K562 (cell line): ENCODE results near the gene PDZK1IP1. TPM values are rescaled to one million over a fixed set of nuclear protein-coding genes. Genes with fewer than 3 reads are reported as not detected.
A peak's percentile ranks its signal among the peaks of the same experiment; 100 is the strongest.

Source experiments
- ATAC-seq: fragments of 200-7000 bp; cut with Tn5 transposase; 3 replicates; pipeline ENCODE4 v1.9.1; 2020; ENCODE audit warnings: moderate library complexity
- BruUV-seq: library from RNA; stranded (reverse); fragments of 400-500 nt; replicated peaks from 2 replicates; lab custom pipeline; 2021; lab: Mats Ljungman, UMichigan
- CTCF ChIA-PET: fragments of 300-600 bp; formaldehyde crosslinking; extraction: SDS; loops from one replicate; lab custom pipeline; 2021; ENCODE audit warnings: low intra/inter-chr PET ratio; lab: Yijun Ruan, JAX
- POLR2A ChIA-PET: fragments of 300-600, 350-650 bp; sonication (Branson Sonifier 250); formaldehyde crosslinking; extraction: SDS; loops from one replicate; lab custom pipeline; 2021; ENCODE audit warnings: antibody characterized with exemption, inconsistent platforms; lab: Yijun Ruan, JAX
- DNase-seq, 4 experiments: peaks; one replicate each; pipeline versions ENCODE4 v3.0.0 to v3.0.0-alpha.2; 2011 to 2018; ENCODE audit warnings: low spot score in 3 of 4, mixed read lengths in 3 of 4; ENCODE audit errors: extremely low read depth in 1 of 4
- FAIRE-seq: peaks from 2 replicates; lab custom pipeline; 2011; peaks lifted over from hg19 to GRCh38; lab: Jason Lieb, UNC
- H2AFZ ChIP-seq: 2 replicates; pipeline ENCODE4 v1.6.0; 2011; ENCODE audit warnings: low read depth, low read length, control low read depth, inconsistent platforms
- H3K27ac ChIP-seq: fragments of 200-600 bp; 3 replicates; pipeline ENCODE4 v1.8.0; 2011; ENCODE audit warnings: low read depth, mild to moderate bottlenecking, control low read depth, inconsistent platforms, low read length, moderate library complexity, mixed read lengths; ENCODE audit errors: extremely low read depth
- H3K27me3 ChIP-seq, 2 experiments: fragments of 300-600 bp in 1 of 2; 2 replicates in 1 of 2; 3 replicates in 1 of 2; pipeline versions ENCODE4 v1.6.0 to v1.8.0; 2011; ENCODE audit warnings: inconsistent platforms in 2 of 2, low read length in 2 of 2, mild to moderate bottlenecking in 1 of 2, mixed read lengths in 1 of 2, moderate library complexity in 1 of 2; ENCODE audit not compliant: control insufficient read depth in 2 of 2, insufficient read depth in 2 of 2
- H3K36me3 ChIP-seq: fragments of 300-600 bp; 3 replicates; pipeline ENCODE4 v1.8.0; 2011; ENCODE audit warnings: mild to moderate bottlenecking, low read length, inconsistent platforms; ENCODE audit not compliant: control insufficient read depth, insufficient read depth
- H3K4me1 ChIP-seq, 2 experiments: fragments of 200-600 bp in 1 of 2; replicated peaks in 1 of 2; 2 replicates in 1 of 2; 3 replicates in 1 of 2; pipeline versions ENCODE4 v1.5.1 to v1.8.0; 2011; ENCODE audit warnings: inconsistent platforms in 2 of 2, low read length in 2 of 2, mild to moderate bottlenecking in 1 of 2, mixed read lengths in 1 of 2, moderate library complexity in 1 of 2; ENCODE audit not compliant: control insufficient read depth in 2 of 2, insufficient read depth in 2 of 2
- H3K4me2 ChIP-seq: 2 replicates; pipeline ENCODE4 v1.6.1; 2011; ENCODE audit warnings: low read length, control low read depth, inconsistent platforms, mixed read lengths; ENCODE audit not compliant: insufficient read depth
- H3K4me3 ChIP-seq: fragments of 200-600 bp; sonication (generic), shearing (Covaris generic); 2 replicates; pipeline ENCODE4 v1.5.1; 2016; ENCODE audit warnings: control low read depth, inconsistent platforms
- H3K79me2 ChIP-seq: fragments of 200-600 bp; 3 replicates; pipeline ENCODE4 v1.8.0; 2011; ENCODE audit warnings: low read length, inconsistent platforms; ENCODE audit not compliant: control insufficient read depth, insufficient read depth
- H3K9ac ChIP-seq, 2 experiments: 2 replicates each; pipeline versions ENCODE4 v1.6.0 to v1.6.1; 2011; ENCODE audit warnings: low read depth in 2 of 2, low read length in 2 of 2, control low read depth in 1 of 2, inconsistent platforms in 1 of 2, mild to moderate bottlenecking in 1 of 2, mixed read lengths in 1 of 2; ENCODE audit not compliant: insufficient read depth in 1 of 2
- H3K9me1 ChIP-seq: one replicate; pipeline ENCODE4 v1.6.0; 2011; ENCODE audit warnings: inconsistent platforms, mild to moderate bottlenecking, low read length, moderate library complexity; ENCODE audit not compliant: control insufficient read depth, insufficient read depth
- H3K9me3 ChIP-seq: replicated peaks from 2 replicates; pipeline ENCODE4 v1.5.1; 2011; ENCODE audit warnings: low read depth, low read length, inconsistent platforms; ENCODE audit not compliant: control insufficient read depth, insufficient read depth
- H4K20me1 ChIP-seq: replicated peaks from 2 replicates; pipeline ENCODE4 v1.6.1; 2011; ENCODE audit warnings: low read length, inconsistent platforms, mixed read lengths; ENCODE audit not compliant: control insufficient read depth, insufficient read depth
- TCF3 ChIP-seq: sonication (generic); formaldehyde crosslinking; IDR thresholded peaks from 2 replicates; pipeline ENCODE4 v1.4.0; 2020; ENCODE audit warnings: mild to moderate bottlenecking, missing genetic modification reagents
- ZBTB11 ChIP-seq, 3 experiments: fragments of 200-800 bp in 1 of 3; fragments of 250-450 bp in 1 of 3; fragments of 450-650 bp in 1 of 3; sonication (Bioruptor Pico) in 1 of 3; sonication (Bioruptor generic) in 1 of 3; formaldehyde crosslinking in 1 of 3; IDR thresholded peaks; 2 replicates each; pipeline versions ENCODE4 v1.6.1 to v1.8.0; 2016 to 2022; ENCODE audit warnings: mild to moderate bottlenecking in 2 of 3, missing genetic modification characterization in 2 of 3, missing compliant biosample characterization in 1 of 3, moderate library complexity in 1 of 3
- ZNF12 ChIP-seq: sonication (generic); formaldehyde crosslinking; IDR thresholded peaks from 2 replicates; pipeline ENCODE4 v1.4.0; 2020; ENCODE audit warnings: mild to moderate bottlenecking, missing genetic modification reagents
- ZNF592 ChIP-seq: fragments of 450-650 bp; IDR thresholded peaks from 2 replicates; pipeline ENCODE4 v1.6.1; 2017; ENCODE audit warnings: antibody characterized with exemption, mild to moderate bottlenecking
- WGBS: fragments of 100-300 bp; shearing (Covaris generic); methylation state at CpG from one replicate; pipeline ENCODE4 v1.1.6; 2016; ENCODE audit warnings: low coverage, mixed read lengths; ENCODE audit not compliant: insufficient coverage; ENCODE audit errors: missing lambda C conversion rate; 5-methylcytosine and 5-hydroxymethylcytosine counted together
- in situ Hi-C: fragments of 300-500 bp; cut with MboI; formaldehyde crosslinking; loops from 4 replicates; pipeline ENCODE4 v1.15.0; 2018; ENCODE audit warnings: inconsistent platforms, mixed read lengths
- intact Hi-C: fragments of 100-400 bp; cut with micrococcal nuclease; formaldehyde crosslinking; loops from 2 replicates; pipeline ENCODE4 v1.14.2; 2022
- polyA plus RNA-seq, 8 experiments: library from polyadenylated mRNA; depleted of rRNA in 4 of 8; stranded (reverse) in 5 of 8; unstranded in 3 of 8; fragments of >200 nt; fragmentation: Nextera tagmentation in 2 of 8; fragmentation: Illumina TruSeq in 1 of 8; extraction: Ambion mirVana in 2 of 8; extraction: Trizol in 1 of 8; gene quantifications; 2 replicates each; pipeline versions ENCODE4 v1.2.1 to v1.2.3, GENCODE V29; 2011 to 2014; ENCODE audit warnings: inconsistent platforms in 1 of 8, missing spikeins in 1 of 8
- total RNA-seq, 7 experiments: library from RNA; depleted of rRNA in 6 of 7; stranded (reverse); fragments of >200 nt in 6 of 7; fragmentation: Illumina TruSeq in 2 of 7; extraction: Trizol in 2 of 7; gene quantifications; 2 replicates each; pipeline versions ENCODE4 v1.2.1 to v1.2.3, GENCODE V29; 2011 to 2021; ENCODE audit warnings: low replicate concordance in 1 of 7

PDZK1IP1 gene
- total and polyA plus RNA-seq, 9 of the 15 experiments (the other 6 are each of a cell fraction or from before 2014, with no cell fraction given): 0.17 to 0.68 (median 0.53) TPM; not detected in 2

DNA sequence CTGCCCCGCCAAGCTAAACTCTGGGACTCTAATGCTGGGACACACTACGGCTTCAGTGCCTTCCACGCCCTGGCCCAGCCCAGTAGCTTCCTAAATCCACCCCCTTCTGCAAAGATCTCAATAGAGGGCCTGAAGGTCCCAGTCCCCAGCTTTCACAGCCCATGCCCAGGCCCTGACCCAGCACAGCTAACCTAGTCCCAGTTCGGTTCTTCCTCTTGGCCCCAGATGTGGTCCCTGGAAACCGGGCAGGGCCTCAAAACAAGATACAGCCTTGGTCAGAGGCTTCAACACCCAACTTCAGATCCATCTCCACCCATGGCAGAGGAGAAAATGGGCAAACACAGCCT, 646 bp upstream of the PDZK1IP1 start:
- Histone ChIP-seq H3K4me3 (no peak overlapping the region), H3K27me3 (no peaks in the 10 kb centered on the region), H4K20me1 (no peaks in the 10 kb centered on the region), H3K4me2 (no peak overlapping the region; the same call in 1 of the 2 replicates), H3K27ac (peak overlapping the region; percentile 15; the same call in 1 of the 3 replicates), H3K36me3 (no peaks in the 10 kb centered on the region), H3K4me1 (peaks cover 49 to 69% of the 10 kb centered on the region in 2 experiments), H3K9ac (peak overlapping the region; percentile 31 to 87; a peak in 3 of 4 replicates), H3K9me1 (no peaks in the 10 kb centered on the region), H3K9me3 (no peaks in the 10 kb centered on the region), H2AFZ (peak overlapping the region; percentile 69), H3K79me2 (no peaks in the 10 kb centered on the region)
- intact Hi-C loops (no loop called here), in situ Hi-C loops (loop anchor here (5.0 kb wide), 1 partner anchor 72 kb away; no protein-coding TSS in a partner anchor)
- no peak for FAIRE-seq
- BruUV-seq: no TSS peak
- DNase-seq: no peak
- TF ChIP-seq ZNF12 (CRISPR knock-in tag) (0 out of 2 replicates have a peak, but pooled peaks have one; percentile 35), ZBTB11 (CRISPR knock-in tag; IDR thresholded peaks at IDR 0.05) (0 out of 6 replicates have a peak, but pooled peaks of 1 of the 3 experiments have one; percentile 56), TCF3 (no peak), ZNF592 (peak; percentile 13; the same call in 1 of the 2 replicates)
- CTCF ChIA-PET: interaction anchor here (0.6 kb wide), 1 partner anchor 68 kb away, joined by 6 read pairs; no protein-coding TSS in a partner anchor
- WGBS: 83% methylated on average over 5 of the region's 5 CpGs
- no peak for ATAC-seq
- POLR2A ChIA-PET: interaction anchor here (0.7 to 1.7 kb wide), 11 partner anchors 9 to 247 kb away, joined by 3 to 15 read pairs (median 5); partner anchors contain the start of genes FOXD2 and STIL
